Panc1 (cell line): ENCODE results near the gene EDEM3. TPM values are rescaled to one million over a fixed set of nuclear protein-coding genes. Genes with fewer than 3 reads are reported as not detected.

Source experiments
- ATAC-seq: fragments of 200-7000 bp; cut with Tn5 transposase; 2 replicates; pipeline ENCODE4 v1.9.1; 2020; ENCODE audit warnings: mild to moderate bottlenecking, moderate library complexity
- BruUV-seq: library from RNA; stranded (reverse); fragments of 400-500 nt; replicated peaks from 2 replicates; lab custom pipeline; 2021; lab: Mats Ljungman, UMichigan
- CTCF ChIA-PET: fragments of 300-600 bp; sonication (Branson Sonifier 250); formaldehyde crosslinking; loops from one replicate; lab custom pipeline; 2022; ENCODE audit warnings: antibody characterized with exemption; lab: Charles Lee
- POLR2A ChIA-PET: fragments of 300-600 bp; sonication (Branson Sonifier 250); formaldehyde crosslinking; loops from one replicate; lab custom pipeline; 2022; ENCODE audit warnings: antibody characterized with exemption; lab: Charles Lee
- DNase-seq: peaks from one replicate; pipeline ENCODE4 v3.0.0-alpha.2; 2010; ENCODE audit warnings: low read depth, low spot score
- H3K27ac ChIP-seq: 2 replicates; pipeline ENCODE4 v1.5.1; 2011; ENCODE audit warnings: mild to moderate bottlenecking, low read length, inconsistent platforms
- H3K27me3 ChIP-seq: fragments of 200-500 bp; sonication (Bioruptor generic); 2 replicates; pipeline ENCODE4 v1.6.0; 2014; ENCODE audit warnings: low read length, inconsistent platforms; ENCODE audit not compliant: control insufficient read depth, insufficient read depth
- H3K36me3 ChIP-seq: fragments of 200-500 bp; sonication (Bioruptor generic); 2 replicates; pipeline ENCODE4 v1.5.1; 2014; ENCODE audit warnings: inconsistent platforms, mild to moderate bottlenecking, low read length, moderate library complexity; ENCODE audit not compliant: control insufficient read depth, insufficient read depth
- H3K4me1 ChIP-seq: 2 replicates; pipeline ENCODE4 v1.5.1; 2011; ENCODE audit warnings: inconsistent platforms, mild to moderate bottlenecking, low read length, moderate library complexity; ENCODE audit not compliant: control insufficient read depth, insufficient read depth
- H3K4me3 ChIP-seq, 2 experiments: 2 replicates each; pipeline ENCODE4 v1.5.1; 2011 to 2012; ENCODE audit warnings: low read depth in 2 of 2, low read length in 2 of 2, mild to moderate bottlenecking in 2 of 2, inconsistent platforms in 1 of 2, moderate library complexity in 1 of 2
- H3K9me3 ChIP-seq: fragments of 200-500 bp; sonication (Bioruptor generic); 2 replicates; pipeline ENCODE4 v1.5.1; 2014; ENCODE audit warnings: low read depth, mild to moderate bottlenecking, inconsistent platforms, low read length, moderate library complexity; ENCODE audit not compliant: control insufficient read depth, insufficient read depth
- POLR2AphosphoS5 ChIP-seq: IDR thresholded peaks from 2 replicates; pipeline ENCODE4 v1.6.1; 2012; ENCODE audit warnings: mild to moderate bottlenecking, low read depth, low read length, moderate library complexity
- SIN3A ChIP-seq: IDR thresholded peaks from 2 replicates; pipeline ENCODE4 v1.6.1; 2012; ENCODE audit warnings: low read depth, mild to moderate bottlenecking, low read length, moderate library complexity, borderline replicate concordance; ENCODE audit not compliant: insufficient read depth
- TCF7L2 ChIP-seq: IDR thresholded peaks from 2 replicates; pipeline ENCODE4 v1.6.1; 2011; ENCODE audit warnings: mild to moderate bottlenecking, low read depth, low read length, inconsistent platforms
- in situ Hi-C: cut with HindIII; loops from 2 replicates; pipeline ENCODE4 v1.10.0; 2016; ENCODE audit warnings: low sequenced_read_pairs, low pct_unique_long_range_greater_than_20kb
- intact Hi-C: fragments of 100-400 bp; cut with micrococcal nuclease; formaldehyde crosslinking; loops from one replicate; pipeline ENCODE4 v1.10.0; 2022; ENCODE audit not compliant: unreplicated experiment
- total RNA-seq: library from RNA; stranded (reverse); gene quantifications from one replicate; pipeline ENCODE4 v1.2.1, GENCODE V29; 2021; ENCODE audit not compliant: unreplicated experiment
- TF ChIP-seq, protein P1 (sequence below): fragments of 450-650 bp; IDR thresholded peaks from 2 replicates; pipeline ENCODE4 v1.5.1; 2017; ENCODE audit warnings: mild to moderate bottlenecking
- TF ChIP-seq, protein P2 (sequence below), 2 experiments: IDR thresholded peaks; 2 replicates each; pipeline ENCODE4 v1.6.1; 2011 to 2012; ENCODE audit warnings: low read depth in 2 of 2, control low read depth in 1 of 2, low read length in 1 of 2, mild to moderate bottlenecking in 1 of 2, moderate library complexity in 1 of 2; ENCODE audit not compliant: insufficient read depth in 1 of 2

Gene EDEM3
- total RNA-seq, 1 experiment from 2014 or later, result 17.4 TPM

DNA sequence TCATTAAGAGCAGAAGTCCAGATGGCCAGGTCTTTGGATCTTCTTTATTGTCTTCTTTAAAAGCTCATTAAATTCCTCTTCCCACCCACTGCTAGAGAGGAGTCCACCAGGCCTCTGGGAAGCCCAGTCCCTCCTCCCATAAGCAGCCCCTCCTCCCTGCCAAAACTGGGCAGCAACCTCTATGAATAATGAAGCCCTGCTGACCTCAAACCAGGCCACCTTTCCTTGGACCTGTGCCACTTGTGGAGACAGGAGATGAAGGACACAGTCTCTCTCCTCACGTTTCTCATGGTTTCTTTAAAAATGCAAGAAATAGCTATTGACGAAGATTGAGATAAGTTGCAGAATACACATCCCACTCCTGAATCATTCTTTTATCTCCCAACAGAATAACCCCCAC is 112.8 kb downstream of the EDEM3 start:
- Histone ChIP-seq H3K27ac (no peak overlapping the region), H3K4me1 (no peaks in the 10 kb centered on the region), H3K4me3 (no peak overlapping the region), H3K27me3 (no peaks in the 10 kb centered on the region), H3K9me3 (no peaks in the 10 kb centered on the region), H3K36me3 (no peaks in the 10 kb centered on the region)
- in situ Hi-C loops, result no loop called here
- TF ChIP-seq, protein P1, sequence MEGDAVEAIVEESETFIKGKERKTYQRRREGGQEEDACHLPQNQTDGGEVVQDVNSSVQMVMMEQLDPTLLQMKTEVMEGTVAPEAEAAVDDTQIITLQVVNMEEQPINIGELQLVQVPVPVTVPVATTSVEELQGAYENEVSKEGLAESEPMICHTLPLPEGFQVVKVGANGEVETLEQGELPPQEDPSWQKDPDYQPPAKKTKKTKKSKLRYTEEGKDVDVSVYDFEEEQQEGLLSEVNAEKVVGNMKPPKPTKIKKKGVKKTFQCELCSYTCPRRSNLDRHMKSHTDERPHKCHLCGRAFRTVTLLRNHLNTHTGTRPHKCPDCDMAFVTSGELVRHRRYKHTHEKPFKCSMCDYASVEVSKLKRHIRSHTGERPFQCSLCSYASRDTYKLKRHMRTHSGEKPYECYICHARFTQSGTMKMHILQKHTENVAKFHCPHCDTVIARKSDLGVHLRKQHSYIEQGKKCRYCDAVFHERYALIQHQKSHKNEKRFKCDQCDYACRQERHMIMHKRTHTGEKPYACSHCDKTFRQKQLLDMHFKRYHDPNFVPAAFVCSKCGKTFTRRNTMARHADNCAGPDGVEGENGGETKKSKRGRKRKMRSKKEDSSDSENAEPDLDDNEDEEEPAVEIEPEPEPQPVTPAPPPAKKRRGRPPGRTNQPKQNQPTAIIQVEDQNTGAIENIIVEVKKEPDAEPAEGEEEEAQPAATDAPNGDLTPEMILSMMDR, result no peak
- TF ChIP-seq POLR2AphosphoS5 (no peak), SIN3A (no peak), TCF7L2 (no peak)
- TF ChIP-seq, protein P2, sequence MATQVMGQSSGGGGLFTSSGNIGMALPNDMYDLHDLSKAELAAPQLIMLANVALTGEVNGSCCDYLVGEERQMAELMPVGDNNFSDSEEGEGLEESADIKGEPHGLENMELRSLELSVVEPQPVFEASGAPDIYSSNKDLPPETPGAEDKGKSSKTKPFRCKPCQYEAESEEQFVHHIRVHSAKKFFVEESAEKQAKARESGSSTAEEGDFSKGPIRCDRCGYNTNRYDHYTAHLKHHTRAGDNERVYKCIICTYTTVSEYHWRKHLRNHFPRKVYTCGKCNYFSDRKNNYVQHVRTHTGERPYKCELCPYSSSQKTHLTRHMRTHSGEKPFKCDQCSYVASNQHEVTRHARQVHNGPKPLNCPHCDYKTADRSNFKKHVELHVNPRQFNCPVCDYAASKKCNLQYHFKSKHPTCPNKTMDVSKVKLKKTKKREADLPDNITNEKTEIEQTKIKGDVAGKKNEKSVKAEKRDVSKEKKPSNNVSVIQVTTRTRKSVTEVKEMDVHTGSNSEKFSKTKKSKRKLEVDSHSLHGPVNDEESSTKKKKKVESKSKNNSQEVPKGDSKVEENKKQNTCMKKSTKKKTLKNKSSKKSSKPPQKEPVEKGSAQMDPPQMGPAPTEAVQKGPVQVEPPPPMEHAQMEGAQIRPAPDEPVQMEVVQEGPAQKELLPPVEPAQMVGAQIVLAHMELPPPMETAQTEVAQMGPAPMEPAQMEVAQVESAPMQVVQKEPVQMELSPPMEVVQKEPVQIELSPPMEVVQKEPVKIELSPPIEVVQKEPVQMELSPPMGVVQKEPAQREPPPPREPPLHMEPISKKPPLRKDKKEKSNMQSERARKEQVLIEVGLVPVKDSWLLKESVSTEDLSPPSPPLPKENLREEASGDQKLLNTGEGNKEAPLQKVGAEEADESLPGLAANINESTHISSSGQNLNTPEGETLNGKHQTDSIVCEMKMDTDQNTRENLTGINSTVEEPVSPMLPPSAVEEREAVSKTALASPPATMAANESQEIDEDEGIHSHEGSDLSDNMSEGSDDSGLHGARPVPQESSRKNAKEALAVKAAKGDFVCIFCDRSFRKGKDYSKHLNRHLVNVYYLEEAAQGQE (IDR thresholded peaks at IDR 0.05; ENCODE audit: insufficient read depth in 1 of 2, low read depth in 2 of 2, low read length in 1 of 2), result no peak
- ATAC-seq, result no peak
- BruUV-seq, result no TSS peak
- DNase-seq, result no peak
- intact Hi-C loops, result no loop called here
- POLR2A ChIA-PET, result no interaction called here
- CTCF ChIA-PET, result no interaction called here

DNA sequence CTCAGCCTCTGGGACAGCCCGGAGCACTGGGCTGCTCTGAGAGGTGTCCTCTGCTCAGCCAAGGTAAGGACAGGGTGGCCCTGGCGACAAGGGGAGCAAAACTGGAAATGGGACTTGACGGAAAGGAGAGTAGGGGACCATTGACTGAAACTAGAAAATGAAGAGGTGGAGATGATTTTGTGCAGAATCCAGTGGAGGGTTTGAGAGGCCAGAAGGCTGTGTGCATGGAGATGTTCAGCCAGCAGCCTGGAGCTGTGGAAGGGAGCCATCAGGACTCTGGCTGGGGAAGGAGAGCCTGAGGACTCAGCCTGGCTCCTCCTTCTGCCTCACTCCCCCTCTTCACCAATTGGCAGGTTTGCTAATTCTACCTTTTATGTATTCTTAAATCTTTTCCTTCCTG is 114.2 kb downstream of the EDEM3 start:
- no peaks in the 10 kb centered on the region for H3K36me3 ChIP-seq
- no peak for ATAC-seq
- H3K27ac ChIP-seq, result no peak overlapping the region
- ChIA-PET POLR2A (no interaction called here), CTCF (no interaction called here)
- H3K4me3 ChIP-seq, result no peak overlapping the region
- H3K27me3 ChIP-seq, result no peaks in the 10 kb centered on the region
- no TSS peak for BruUV-seq
- H3K4me1 ChIP-seq, result no peaks in the 10 kb centered on the region
- TF ChIP-seq SIN3A (no peak), POLR2AphosphoS5 (no peak), TCF7L2 (no peak)
- TF ChIP-seq, protein P2 (IDR thresholded peaks at IDR 0.05; ENCODE audit: insufficient read depth in 1 of 2, low read depth in 2 of 2, low read length in 1 of 2), result no peak
- TF ChIP-seq, protein P1, result no peak
- in situ Hi-C loops (no loop called here), intact Hi-C loops (no loop called here)
- no peak for DNase-seq
- no peaks in the 10 kb centered on the region for H3K9me3 ChIP-seq

Other genes starting within 250 kb of the EDEM3 start
- 6.7 TPM for gene NIBAN1, start 219.7 kb upstream of the EDEM3 start, total RNA-seq